Left ventricle myocardium superior (tissue), 1 donor: ENCODE measurements around the gene ABCG5. TPM values are rescaled to one million over a fixed set of nuclear protein-coding genes. Genes with fewer than 3 reads are reported as not detected.

ENCODE experiments used
- ATAC-seq: fragments of 200-7000 bp; cut with Tn5 transposase; one replicate; pipeline ENCODE4 v1.9.1; 2020; ENCODE audit warnings: mild to moderate bottlenecking, moderate library complexity
- DNase-seq: peaks from one replicate; pipeline ENCODE4 v3.0.0-alpha.2; 2020
- intact Hi-C: fragments of 100-400 bp; cut with micrococcal nuclease; formaldehyde crosslinking; loops from one replicate; pipeline ENCODE4 v1.11.0; 2022
- total RNA-seq: library from RNA; stranded (reverse); fragmentation: NEBNext Ultra II Directional; extraction: Animal tissue kit (Norgen Biotek cat#: 25700); gene quantifications from one replicate; pipeline ENCODE4 v1.2.1, GENCODE V29; 2021
- donor health status: DM: no; HTN: yes; CAD: no; lungs with severe emphysema.

The ABCG5 gene
- total RNA-seq, 1 donor from 2014 or later, result not detected

DNA sequence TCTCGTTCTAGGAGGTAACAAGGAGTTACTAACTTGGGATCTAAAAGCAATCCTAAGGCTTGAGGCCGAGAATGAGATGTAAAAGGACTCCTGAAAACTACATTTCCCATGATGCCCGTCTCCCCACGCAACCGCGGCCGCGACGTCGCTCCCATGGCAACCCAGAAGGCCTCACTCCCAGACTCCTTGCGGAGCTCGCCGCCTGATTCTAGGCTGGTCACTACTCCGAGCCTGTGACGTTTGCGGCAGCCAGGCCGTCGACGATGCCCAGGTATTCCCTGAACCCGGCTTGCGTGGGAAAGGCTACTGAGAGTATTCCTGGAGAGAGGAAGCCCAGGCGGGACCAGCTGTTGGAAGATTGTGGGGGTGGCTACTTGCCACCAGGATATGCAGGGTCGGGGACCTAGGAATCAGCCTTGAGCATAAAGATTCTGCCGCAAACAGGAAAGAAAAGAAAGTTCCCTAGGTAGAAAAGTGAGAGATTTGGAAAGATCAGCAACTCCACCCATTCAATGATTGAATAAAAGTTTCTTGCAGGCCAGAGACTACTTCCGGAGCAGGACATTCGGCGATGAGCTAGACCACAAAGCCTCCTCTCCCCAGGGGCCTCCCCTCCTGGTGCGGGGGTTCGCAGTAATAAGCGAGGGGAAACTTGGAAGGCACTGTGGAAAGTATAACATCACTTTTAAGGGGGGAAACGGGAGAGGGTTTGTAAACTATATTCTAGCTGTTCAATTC, 64.6 kb downstream of the ABCG5 start, which contains the start of gene DYNC2LI1:
Gene DYNC2LI1, plus strand, starts transcription at position 164 of the 738 bp plus-strand sequence. Its CDS starts 100 bp downstream, at position 264.
- ATAC-seq, result peak; percentile 99
- intact Hi-C loops, result no loop called here

DNA sequence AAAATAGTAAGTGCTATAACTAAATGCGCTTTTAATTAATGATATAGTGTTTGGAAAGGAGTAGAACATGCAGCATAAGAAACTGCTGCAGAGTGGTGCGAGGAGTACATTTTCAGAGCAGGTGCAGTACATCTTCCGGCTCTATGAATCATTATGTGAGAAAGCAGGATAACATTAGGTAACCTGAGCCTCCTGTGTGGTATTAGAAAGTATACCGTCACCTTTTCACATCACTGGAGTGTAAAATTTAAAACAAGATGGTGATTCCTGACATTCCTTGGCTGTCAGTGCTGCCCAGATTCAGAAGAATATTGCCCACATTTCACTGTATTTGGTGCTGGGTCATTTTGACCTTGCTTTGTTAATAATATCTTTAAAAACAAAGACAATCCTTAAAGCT, 72.6 kb downstream of the ABCG5 start:
- no peak for ATAC-seq
- intact Hi-C loops, result no loop called here
- no peak for DNase-seq

More for the DNA sequence above, 64.6 kb downstream of the ABCG5 start, which contains the start of gene DYNC2LI1:
- DNase-seq, result peak; percentile 93

DNA sequence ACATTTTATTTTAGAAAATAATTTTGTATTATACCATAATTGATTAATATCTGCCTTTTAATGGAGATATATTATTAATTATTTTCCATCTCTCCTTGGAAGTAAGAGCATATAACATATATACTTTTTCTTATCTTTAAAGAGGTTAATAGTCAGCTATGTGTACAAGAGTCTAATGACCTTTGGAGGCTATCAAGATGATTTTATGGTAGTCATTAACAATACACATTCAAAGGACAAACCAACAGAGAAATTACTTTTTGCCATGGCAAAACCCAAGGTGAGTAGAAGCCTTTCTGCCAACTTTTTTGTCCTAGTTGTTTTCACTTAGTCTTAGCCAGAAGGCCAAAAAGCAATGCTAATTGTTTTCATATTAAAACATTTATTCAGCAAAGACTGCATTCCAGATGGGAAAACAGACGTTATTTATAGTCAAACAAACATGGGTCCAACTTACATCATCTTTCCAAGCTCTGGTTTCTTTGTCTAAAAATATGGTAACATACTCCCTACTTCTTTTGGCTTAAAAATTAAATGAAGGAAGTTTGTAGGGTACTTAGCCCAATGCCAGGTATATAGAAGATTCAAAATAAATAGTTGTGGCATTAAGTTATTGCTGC, 74.4 kb downstream of the ABCG5 start:
- DNase-seq (no peak), ATAC-seq (no peak)
- intact Hi-C loops, result no loop called here

DNA sequence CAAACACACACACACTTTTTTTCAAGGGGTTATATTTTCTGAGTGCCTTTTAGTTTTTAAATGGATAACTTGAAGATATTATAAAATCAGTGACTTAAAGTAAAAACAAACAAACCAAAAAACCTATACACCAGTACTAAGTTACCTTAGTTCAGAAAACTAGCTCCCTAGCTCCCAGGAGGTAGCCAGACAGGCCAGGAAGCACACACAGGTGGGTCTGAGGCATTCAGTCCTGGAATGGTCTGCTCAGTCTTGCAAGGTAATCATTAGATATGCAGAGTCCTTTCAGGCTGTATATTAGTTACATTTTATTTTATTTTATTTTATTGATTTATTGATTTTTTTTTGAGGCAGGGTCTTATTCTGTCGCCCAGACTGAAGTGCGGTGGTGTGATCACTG, 75.5 kb downstream of the ABCG5 start:
- no peak for ATAC-seq
- intact Hi-C loops, result no loop called here

More for the DNA sequence above, 75.5 kb downstream of the ABCG5 start:
- no peak for DNase-seq

Other genes starting within 250 kb of the ABCG5 start
- 12.1 TPM for gene THADA, start 242.8 kb downstream of the ABCG5 start, total RNA-seq
- 1.1 TPM for gene PLEKHH2, start 201.6 kb downstream of the ABCG5 start, total RNA-seq
- 0.64 TPM for gene C1GALT1C1L, start 162.4 kb downstream of the ABCG5 start, total RNA-seq
- 8.1 TPM for gene DYNC2LI1, start 64.8 kb downstream of the ABCG5 start, total RNA-seq
- not detected for gene ABCG8, start 132 bp upstream of the ABCG5 start, total RNA-seq
- 98.6 TPM for gene LRPPRC, start 157.2 kb upstream of the ABCG5 start, total RNA-seq